Measurements from ENCODE around the gene TEAD1. TPM values are rescaled to one million over a fixed set of nuclear protein-coding genes. Genes with fewer than 3 reads are reported as not detected.

Gene TEAD1
- total and polyA plus RNA-seq, 9 of the 15 experiments (the other 6 are each of a cell fraction or from before 2014, with no cell fraction given) = 1.7 to 17.7 (median 10.8) TPM

- TF ChIP-seq ZNF318 (IDR thresholded peaks at IDR 0.05; ENCODE audit: borderline replicate concordance in 1 of 2, low read depth in 1 of 2) = peak in 1 of 2 experiments; percentile 58; a peak in 2 of 4 replicates
- TF ChIP-seq HBP1 (CRISPR knock-in tag; IDR thresholded peaks at IDR 0.05) = no peak
- no peak for TF ChIP-seq IRF1 (CRISPR knock-in tag; IDR thresholded peaks at IDR 0.05; ENCODE audit: borderline replicate concordance)
- TF ChIP-seq ZNF121 (CRISPR knock-in tag; conservative IDR thresholded peaks at IDR 0.05) = no peak
- peak; percentile 58; the same call in 1 of the 2 replicates for TF ChIP-seq ZNF668 (CRISPR knock-in tag; IDR thresholded peaks at IDR 0.05)
- TF ChIP-seq NFIX (CRISPR knock-in tag; IDR thresholded peaks at IDR 0.05; ENCODE audit: low read depth) = no peak
- peak; percentile 84 for TF ChIP-seq MITF (IDR thresholded peaks at IDR 0.05)
- no peak for TF ChIP-seq NFXL1 (CRISPR knock-in tag; IDR thresholded peaks at IDR 0.05)
- peak; percentile 87 for TF ChIP-seq BHLHE40 (IDR thresholded peaks at IDR 0.05; ENCODE audit: low read length)
- no peak for TF ChIP-seq ZSCAN29 (IDR thresholded peaks at IDR 0.05)
- TF ChIP-seq AFF4 (CRISPR knock-in tag; IDR thresholded peaks at IDR 0.05) = no peak
These were observed 315.4 kb downstream of the TEAD1 start (continued) for GRCh38 chr11:12989428-12990161.
